Upper lobe of left lung (tissue), 4 donors: ENCODE measurements around the gene AHCYL2.

ENCODE experiments used
- CTCF ChIP-seq, 6 experiments: fragments of 450-650 bp in 4 of 6; fragments of 200-600 bp in 2 of 6; sonication (generic) in 2 of 6; IDR thresholded peaks; one replicate each; pipeline ENCODE4 v1.5.1; 2016 to 2019; ENCODE audit warnings: antibody characterized with exemption in 6 of 6
- EP300 ChIP-seq, 4 donors: sonication (generic); formaldehyde crosslinking; IDR thresholded peaks; one replicate each; pipeline ENCODE4 v1.5.1; 2017; ENCODE audit warnings: antibody characterized with exemption in 4 of 4, control low read depth in 2 of 4
- POLR2AphosphoS5 ChIP-seq, 2 donors: sonication (generic); formaldehyde crosslinking; IDR thresholded peaks; one replicate each; pipeline ENCODE4 v1.5.1; 2017; ENCODE audit warnings: antibody characterized with exemption in 2 of 2

GRCh38 chr7:129311429-129311828, 86.6 kb downstream of the AHCYL2 start:
- TF ChIP-seq CTCF (IDR thresholded peaks at IDR 0.05) = no peak
- no peak for TF ChIP-seq POLR2AphosphoS5 (IDR thresholded peaks at IDR 0.05)
- no peak for TF ChIP-seq EP300 (IDR thresholded peaks at IDR 0.05)
